Fibroblast of the aortic adventitia (primary cell): ENCODE data around the gene C1GALT1C1L. TPM values are rescaled to one million over a fixed set of nuclear protein-coding genes. Genes with fewer than 3 reads are reported as not detected.

Experiments
- DNase-seq: peaks from one replicate; pipeline ENCODE4 v3.0.0-alpha.2; 2010; ENCODE audit warnings: low read depth
- H3K4me3 ChIP-seq: 2 replicates; pipeline ENCODE4 v1.5.1; 2011; ENCODE audit warnings: low read depth, mild to moderate bottlenecking, control low read depth, low read length, moderate library complexity
- total RNA-seq: library from RNA; depleted of rRNA; stranded (reverse); fragments of >200 nt; gene quantifications from 2 replicates; pipeline ENCODE4 v1.2.3, GENCODE V29; 2012; ENCODE audit warnings: low replicate concordance
- TF ChIP-seq, protein P1 (sequence below): IDR thresholded peaks from 2 replicates; pipeline ENCODE4 v1.5.1; 2011; ENCODE audit warnings: mild to moderate bottlenecking, low read length, control low read depth, inconsistent platforms; ENCODE audit not compliant: insufficient read depth

The C1GALT1C1L gene
- 0.16 and 0.36 TPM in 2 replicates for total RNA-seq

GRCh38 chr2:43676322-43677050 lies at the start of gene C1GALT1C1L:
TSS of gene C1GALT1C1L (minus strand) at chr2:43676429. CDS start at chr2:43676322, 107 bp downstream.
- peak within 1 kb of the TSS; percentile 54 for H3K4me3 ChIP-seq
- DNase-seq, result peak; percentile 50
- TF ChIP-seq, protein P1, sequence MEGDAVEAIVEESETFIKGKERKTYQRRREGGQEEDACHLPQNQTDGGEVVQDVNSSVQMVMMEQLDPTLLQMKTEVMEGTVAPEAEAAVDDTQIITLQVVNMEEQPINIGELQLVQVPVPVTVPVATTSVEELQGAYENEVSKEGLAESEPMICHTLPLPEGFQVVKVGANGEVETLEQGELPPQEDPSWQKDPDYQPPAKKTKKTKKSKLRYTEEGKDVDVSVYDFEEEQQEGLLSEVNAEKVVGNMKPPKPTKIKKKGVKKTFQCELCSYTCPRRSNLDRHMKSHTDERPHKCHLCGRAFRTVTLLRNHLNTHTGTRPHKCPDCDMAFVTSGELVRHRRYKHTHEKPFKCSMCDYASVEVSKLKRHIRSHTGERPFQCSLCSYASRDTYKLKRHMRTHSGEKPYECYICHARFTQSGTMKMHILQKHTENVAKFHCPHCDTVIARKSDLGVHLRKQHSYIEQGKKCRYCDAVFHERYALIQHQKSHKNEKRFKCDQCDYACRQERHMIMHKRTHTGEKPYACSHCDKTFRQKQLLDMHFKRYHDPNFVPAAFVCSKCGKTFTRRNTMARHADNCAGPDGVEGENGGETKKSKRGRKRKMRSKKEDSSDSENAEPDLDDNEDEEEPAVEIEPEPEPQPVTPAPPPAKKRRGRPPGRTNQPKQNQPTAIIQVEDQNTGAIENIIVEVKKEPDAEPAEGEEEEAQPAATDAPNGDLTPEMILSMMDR, result no peak

- H3K4me3 ChIP-seq, result no peak overlapping the region
- TF ChIP-seq, protein P1, result no peak
- DNase-seq, result no peak
These were observed 49.5 kb upstream of the C1GALT1C1L start for GRCh38 chr2:43725711-43726246.

- H3K4me3 ChIP-seq, result peak overlapping the region; percentile 15
- DNase-seq, result no peak
- TF ChIP-seq, protein P1, result no peak
These were observed 48.7 kb upstream of the C1GALT1C1L start for GRCh38 chr2:43724728-43725526.

DNA sequence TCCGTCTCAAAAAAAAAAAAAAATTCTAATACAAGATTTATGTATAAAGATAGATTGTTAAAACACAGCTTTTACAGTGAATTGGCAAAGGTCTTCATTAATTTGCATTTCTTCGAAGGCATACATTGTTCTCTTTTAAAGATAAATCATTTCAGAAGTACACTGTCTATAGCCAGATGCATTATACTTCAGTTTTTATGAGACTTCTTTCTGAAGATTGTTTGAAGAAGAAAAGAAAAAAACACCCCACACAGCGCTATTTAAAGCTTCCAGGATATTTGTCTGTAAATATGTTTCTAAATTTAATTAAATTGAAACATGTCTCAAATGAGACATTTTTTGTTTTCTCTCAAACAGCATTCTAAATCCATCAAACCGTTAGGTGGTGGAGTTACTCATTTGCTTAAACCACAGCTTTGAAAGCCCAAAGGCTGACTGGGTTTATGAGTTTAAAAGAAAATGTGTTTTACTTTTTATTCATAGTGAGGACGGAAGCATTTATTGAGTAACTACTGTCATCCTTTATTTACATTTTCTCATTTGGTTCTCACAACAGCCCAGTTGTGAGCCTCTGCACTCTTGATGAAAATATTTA lies 42.4 kb upstream of the C1GALT1C1L start:
- DNase-seq, result no peak
- TF ChIP-seq, protein P1, result no peak
- H3K4me3 ChIP-seq, result no peak overlapping the region

GRCh38 chr2:43717322-43717721 lies 41.1 kb upstream of the C1GALT1C1L start:
- H3K4me3 ChIP-seq, result no peak overlapping the region
- no peak for DNase-seq
- TF ChIP-seq, protein P1, result no peak

DNA sequence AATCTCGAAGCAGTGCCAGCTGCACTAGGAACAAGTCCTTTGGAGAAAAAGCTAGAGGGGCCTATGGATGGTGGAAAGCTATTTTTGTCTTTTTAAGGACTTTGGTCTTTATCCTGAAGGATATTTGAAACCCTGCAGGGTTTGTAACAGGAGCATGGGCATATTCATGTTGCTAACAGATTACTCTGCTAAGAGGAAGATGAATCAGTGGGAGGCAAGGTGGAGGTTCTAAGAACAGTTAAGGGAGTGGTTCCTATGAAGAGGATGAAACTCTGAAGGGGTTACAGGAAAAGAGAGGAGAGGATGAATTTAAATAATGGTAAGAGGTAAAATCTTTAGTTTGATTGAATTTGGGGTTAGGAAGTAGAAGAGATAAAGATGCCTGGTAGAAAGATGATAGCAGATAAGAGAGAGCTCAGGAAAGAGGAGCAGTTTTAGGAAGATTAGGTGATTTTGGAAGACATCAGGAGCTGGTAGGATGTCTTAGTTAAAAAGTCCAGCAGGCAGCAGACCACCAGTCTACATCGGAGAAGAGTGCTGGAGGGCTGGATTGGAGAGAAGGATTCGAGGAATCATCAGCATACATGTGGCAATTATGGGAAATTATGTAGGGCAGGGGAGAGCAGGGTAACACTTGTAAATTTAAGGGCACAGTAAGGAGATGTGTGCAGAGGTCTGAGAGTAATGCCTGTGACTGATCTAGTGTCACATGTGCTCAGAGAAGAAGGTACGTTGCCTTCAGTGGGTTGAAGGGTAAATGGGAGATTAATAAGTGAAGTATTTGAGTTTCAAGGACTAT lies 39.3 kb upstream of the C1GALT1C1L start:
- TF ChIP-seq, protein P1, result no peak
- DNase-seq, result no peak
- H3K4me3 ChIP-seq, result no peak overlapping the region
